ENCODE data around the gene ABHD12.

The ABHD12 gene

GRCh38 chr20:25380945-25381614, 9.6 kb downstream of the ABHD12 start:
- no peak for DNase-seq

DNA sequence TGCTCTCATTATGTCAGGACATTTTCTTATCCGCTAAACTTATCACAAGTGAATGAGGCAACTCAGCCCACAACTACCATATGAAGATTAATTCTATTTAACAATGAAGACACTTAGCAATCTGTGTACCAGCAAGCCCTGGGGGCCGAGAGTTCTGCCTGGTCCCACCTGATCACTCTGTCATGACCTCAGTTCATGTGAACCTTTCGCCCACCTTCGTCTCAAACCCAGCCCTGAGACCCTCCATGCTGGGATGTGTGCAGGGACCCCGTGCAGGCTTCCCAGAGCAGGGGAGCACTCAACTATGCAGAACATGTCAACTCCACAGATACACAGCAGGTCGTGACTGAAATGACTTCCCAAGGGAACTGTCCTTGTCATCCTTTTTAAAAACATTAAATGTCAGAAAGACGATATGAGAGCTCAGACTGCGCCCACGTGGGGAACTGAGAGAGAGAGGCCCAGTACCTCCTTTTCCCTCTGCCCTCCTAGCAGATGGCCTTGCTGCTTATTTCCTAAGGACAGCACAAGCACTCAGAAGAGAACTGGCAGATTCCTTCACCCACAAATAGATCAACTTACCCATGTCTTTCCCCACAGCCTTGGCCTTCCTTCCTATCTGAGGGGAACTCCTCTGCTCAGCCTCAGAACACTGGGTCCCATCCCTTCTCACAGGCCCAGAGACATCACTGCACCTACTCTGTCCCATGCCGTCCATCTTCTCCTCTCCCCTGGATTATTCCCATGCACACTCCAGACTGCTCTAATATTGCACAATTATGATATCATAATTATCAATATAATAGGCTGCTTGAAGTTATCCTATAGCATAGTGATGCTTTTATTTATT, 11.5 kb downstream of the ABHD12 start:
- DNase-seq = no peak

DNA sequence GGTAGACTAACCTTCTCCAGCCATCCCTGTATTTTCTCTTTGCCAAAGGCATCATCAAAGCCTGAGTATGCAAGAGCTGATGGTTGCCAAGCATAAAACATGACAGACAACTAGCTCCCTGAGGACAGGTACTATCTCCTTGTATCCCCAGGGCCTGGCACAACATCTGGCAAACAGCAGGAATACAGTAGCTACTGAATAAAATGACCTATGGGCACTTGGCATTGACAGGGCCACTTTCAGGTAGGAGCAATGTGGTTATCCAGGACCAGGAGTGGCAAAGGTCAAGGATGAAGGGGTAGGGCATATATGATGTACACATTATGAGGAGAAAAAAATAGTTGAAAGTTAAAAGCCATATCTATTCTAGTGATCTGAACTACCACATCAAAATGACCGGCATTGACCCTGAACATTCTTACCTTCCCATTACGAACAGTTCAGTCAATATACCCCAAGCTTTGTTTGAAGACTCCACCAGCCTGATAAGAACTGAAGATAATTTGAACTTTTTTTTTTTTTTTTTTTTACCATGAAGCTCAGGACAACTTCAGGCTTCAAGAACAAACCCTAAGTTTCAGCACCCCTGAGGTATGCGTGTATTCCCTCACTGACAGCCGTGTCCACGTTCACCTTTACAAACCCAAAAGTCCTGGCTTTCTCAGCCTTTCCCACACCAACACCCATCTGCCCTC, 12.3 kb downstream of the ABHD12 start:
- no peak for DNase-seq

GRCh38 chr20:25376886-25377285, 13.7 kb downstream of the ABHD12 start:
- DNase-seq = no peak

- DNase-seq = no peak
These were observed 14.4 kb downstream of the ABHD12 start for GRCh38 chr20:25376236-25376635.

GRCh38 chr20:25374842-25375241, 15.8 kb downstream of the ABHD12 start:
- no peak for DNase-seq

DNA sequence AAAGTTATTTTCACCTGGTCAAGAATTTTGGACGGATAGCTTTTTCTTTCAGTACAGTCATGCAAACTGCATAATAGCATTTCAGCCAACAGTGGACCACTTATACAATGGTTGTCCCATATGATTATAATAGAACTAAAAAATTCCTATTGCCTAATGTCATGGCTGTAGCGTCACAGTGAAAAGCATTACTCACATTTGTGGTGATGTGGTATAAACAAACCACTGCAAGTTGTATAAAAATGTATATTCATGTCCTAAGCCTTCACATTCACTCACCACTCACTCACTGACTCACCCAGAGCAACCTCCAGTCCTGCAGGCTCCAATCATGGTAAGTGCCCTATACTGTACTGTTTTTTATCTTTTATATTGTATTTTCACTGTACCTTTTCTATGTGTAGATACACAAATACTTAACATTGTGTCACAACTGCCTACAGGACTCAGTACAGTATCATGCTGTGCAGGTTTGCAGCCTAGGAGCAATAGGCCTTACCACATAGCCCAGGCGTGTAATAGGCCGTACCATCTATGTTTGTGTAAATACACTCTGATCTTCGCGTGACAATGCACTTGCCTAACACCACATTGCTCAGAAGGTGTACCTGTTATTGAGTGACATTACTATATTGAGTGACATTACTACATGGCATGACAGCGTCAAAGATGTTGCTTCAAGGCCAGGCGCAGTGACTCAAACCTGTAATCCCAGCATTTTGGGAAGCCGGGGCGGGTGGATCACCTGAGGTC, 17.9 kb downstream of the ABHD12 start:
- DNase-seq = no peak

GRCh38 chr20:25369971-25370370, 20.7 kb downstream of the ABHD12 start:
- DNase-seq = no peak

- DNase-seq = no peak
These were observed 21.1 kb downstream of the ABHD12 start for GRCh38 chr20:25369529-25369928.

DNA sequence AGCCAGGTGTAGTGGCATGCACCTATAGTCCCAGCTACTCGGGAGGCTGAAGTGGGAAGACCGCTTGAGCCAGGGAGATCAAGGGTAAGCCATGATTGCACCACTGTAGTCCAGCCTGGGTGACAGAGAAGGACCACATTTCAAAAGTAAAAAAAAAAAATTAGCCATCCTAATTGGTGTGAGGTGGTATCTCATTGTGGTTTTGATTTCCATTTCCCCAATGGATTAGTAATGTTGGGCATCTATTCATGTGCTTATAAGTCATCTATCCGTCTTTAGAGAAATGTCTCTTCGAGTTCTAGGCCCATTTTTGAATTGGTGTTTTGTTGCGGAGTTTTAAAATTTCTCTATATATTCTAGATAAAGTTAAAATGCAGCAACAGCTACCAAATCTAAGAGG, 21.7 kb downstream of the ABHD12 start:
- no peak for DNase-seq

- DNase-seq = no peak
These were observed 22.1 kb downstream of the ABHD12 start for GRCh38 chr20:25368526-25368925.

DNA sequence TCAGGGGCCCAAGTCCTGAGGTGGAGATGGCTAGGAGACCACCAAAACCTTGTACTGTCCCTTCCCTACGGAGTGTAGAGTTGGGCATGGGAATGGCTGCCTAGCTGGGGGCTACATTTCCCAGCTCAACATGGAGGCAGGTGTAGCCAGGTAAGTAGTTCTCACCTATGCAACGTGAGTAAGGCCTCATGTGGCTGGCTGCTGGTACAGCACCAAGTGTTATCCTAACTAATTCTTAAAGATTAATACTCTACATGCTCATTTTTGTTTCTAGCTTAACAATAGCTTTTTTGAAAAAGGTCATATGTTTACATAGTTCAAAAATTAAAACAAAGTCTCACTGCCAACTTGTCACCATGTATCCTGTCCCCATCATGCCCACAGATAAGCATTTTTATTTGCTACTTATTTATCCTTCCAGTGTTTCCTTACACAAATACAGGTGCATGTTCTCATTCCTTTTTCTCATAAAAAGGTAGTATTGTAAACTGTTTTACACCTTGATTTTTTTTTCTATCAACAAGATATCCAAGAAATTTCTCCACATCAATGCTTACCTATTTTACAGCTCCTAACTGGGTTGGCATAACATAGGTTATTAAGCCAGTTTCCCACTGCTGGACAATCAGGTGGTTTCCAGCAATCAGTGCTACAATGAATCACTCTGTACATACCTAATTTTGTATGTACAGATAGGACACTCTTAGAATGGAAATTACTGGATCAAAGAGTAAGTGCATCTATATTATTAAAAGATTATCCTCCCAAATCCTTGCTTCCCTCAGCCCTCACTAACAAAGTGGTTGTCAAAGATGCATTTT, 25.5 kb downstream of the ABHD12 start:
- DNase-seq = no peak

DNA sequence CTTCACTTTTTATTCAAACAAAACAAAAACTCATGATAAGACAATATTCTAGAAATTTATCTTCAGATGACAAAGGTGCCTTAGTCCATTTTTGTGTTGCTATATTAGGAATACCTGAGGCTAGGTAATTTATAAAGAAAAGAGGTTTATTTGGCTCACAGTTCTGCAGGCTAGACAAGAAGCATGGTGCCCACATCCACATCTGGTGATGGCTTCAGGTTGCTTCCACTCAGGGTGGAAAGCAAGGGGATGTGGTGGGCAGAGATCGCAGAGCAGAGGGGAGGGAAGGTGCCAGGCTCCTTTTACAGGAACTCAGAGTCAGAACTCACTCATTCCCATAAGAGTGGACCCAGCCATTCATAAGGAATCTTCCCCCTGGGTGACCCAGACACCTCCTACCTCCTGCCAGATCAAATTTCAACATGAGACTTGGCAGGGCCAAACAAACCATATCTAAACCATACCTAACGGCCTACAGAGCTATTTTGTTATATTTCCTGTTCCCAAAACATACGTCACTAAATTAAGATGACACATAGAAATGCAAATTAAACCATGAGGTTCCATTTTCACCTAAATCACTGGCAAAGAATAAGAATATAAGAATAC, 26.4 kb downstream of the ABHD12 start:
- DNase-seq = no peak

- DNase-seq = no peak
These were observed 29.4 kb downstream of the ABHD12 start for GRCh38 chr20:25361287-25361683.

GRCh38 chr20:25360631-25361286, 29.9 kb downstream of the ABHD12 start:
- no peak for DNase-seq

GRCh38 chr20:25356271-25356933, 34.2 kb downstream of the ABHD12 start:
- DNase-seq = no peak

- DNase-seq = no peak
These were observed 34.8 kb downstream of the ABHD12 start for GRCh38 chr20:25355866-25356265.

DNA sequence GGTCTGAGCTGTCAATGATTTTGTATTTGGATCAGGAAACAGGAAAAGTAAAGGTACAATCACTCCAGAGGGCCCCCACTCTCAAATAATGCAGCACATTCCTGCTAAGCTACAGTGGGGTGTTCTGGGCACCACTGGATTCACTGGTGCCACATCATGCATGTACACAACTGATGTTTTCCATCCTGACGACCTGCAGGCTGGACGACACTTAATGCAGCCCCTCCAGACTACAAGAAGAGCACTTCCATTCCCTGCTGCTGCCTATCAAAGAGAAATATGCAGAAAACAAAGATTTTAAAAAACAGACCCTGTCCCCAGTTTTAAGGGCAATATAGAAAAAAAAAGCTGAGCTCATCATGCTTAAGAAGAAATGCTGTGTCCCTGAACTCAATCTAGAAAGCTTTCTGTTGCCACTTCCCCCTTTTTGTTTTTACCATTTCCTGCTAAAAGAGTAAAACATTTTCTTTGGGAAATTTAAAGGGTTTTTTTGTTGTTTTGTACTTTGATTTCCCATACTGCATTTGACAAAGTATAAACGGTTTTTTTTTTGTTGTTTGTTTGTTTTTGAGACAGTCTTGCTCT, 35.5 kb downstream of the ABHD12 start:
- no peak for DNase-seq

GRCh38 chr20:25353747-25354705, 36.6 kb downstream of the ABHD12 start:
- DNase-seq = no peak

Measured in activated CD4-positive, alpha-beta T cell treated with anti-CD3 and anti-CD28 coated beads for 4 hours (primary cell).